Fibroblast of lung (primary cell): ENCODE measurements around the gene SPATA9. TPM values are rescaled to one million over a fixed set of nuclear protein-coding genes. Genes with fewer than 3 reads are reported as not detected.

Experiments
- DNase-seq, 2 donors: peaks; one replicate each; pipeline versions ENCODE4 v3.0.0 to v3.0.0-alpha.2; 2010; ENCODE audit warnings: low read depth in 2 of 2
- H2AFZ ChIP-seq: 2 replicates; pipeline ENCODE4 v1.5.1; 2012; ENCODE audit warnings: low read length, control low read depth, inconsistent platforms
- H3K27ac ChIP-seq: 2 replicates; pipeline ENCODE4 v1.5.1; 2011; ENCODE audit warnings: low read length, control low read depth; ENCODE audit not compliant: insufficient read depth
- H3K27me3 ChIP-seq: 2 replicates; pipeline ENCODE4 v1.5.1; 2011; ENCODE audit warnings: mild to moderate bottlenecking, low read length; ENCODE audit not compliant: control insufficient read depth, insufficient read depth
- H3K36me3 ChIP-seq: 2 replicates; pipeline ENCODE4 v1.5.1; 2011; ENCODE audit warnings: low read length; ENCODE audit not compliant: control insufficient read depth, insufficient read depth
- H3K4me1 ChIP-seq: 2 replicates; pipeline ENCODE4 v1.5.1; 2011; ENCODE audit warnings: low read length; ENCODE audit not compliant: control insufficient read depth, insufficient read depth; ENCODE audit errors: extremely low read depth
- H3K4me2 ChIP-seq: 2 replicates; pipeline ENCODE4 v1.5.1; 2011; ENCODE audit warnings: low read length, control low read depth; ENCODE audit not compliant: insufficient read depth; ENCODE audit errors: extremely low read depth
- H3K4me3 ChIP-seq, 4 experiments: fragments of 200-600 bp in 1 of 4; sonication (generic) in 1 of 4; replicated peaks in 1 of 4; 2 replicates each; pipeline ENCODE4 v1.5.1; 2011 to 2016; ENCODE audit warnings: low read length in 4 of 4, low read depth in 3 of 4, mild to moderate bottlenecking in 3 of 4, control low read depth in 2 of 4, inconsistent platforms in 1 of 4, mixed read lengths in 1 of 4; ENCODE audit not compliant: insufficient read depth in 1 of 4; ENCODE audit errors: control extremely low read depth in 1 of 4
- H3K79me2 ChIP-seq: 2 replicates; pipeline ENCODE4 v1.5.1; 2012; ENCODE audit warnings: mild to moderate bottlenecking, low read length, inconsistent platforms; ENCODE audit not compliant: control insufficient read depth, insufficient read depth
- H3K9ac ChIP-seq: 2 replicates; pipeline ENCODE4 v1.5.1; 2011; ENCODE audit warnings: mild to moderate bottlenecking, low read length, control low read depth; ENCODE audit not compliant: insufficient read depth
- H3K9me3 ChIP-seq: 2 replicates; pipeline ENCODE4 v1.5.1; 2012; ENCODE audit warnings: low read depth, low read length; ENCODE audit not compliant: control insufficient read depth, insufficient read depth
- H4K20me1 ChIP-seq: 2 replicates; pipeline ENCODE4 v1.5.1; 2011; ENCODE audit warnings: low read length; ENCODE audit not compliant: control insufficient read depth, insufficient read depth; ENCODE audit errors: extremely low read depth
- EZH2 ChIP-seq: IDR thresholded peaks from 2 replicates; pipeline ENCODE4 v1.5.1; 2012; ENCODE audit warnings: low read length, control low read depth, mild to moderate bottlenecking; ENCODE audit errors: missing control alignments
- polyA plus RNA-seq, 2 donors: library from polyadenylated mRNA; depleted of rRNA in 1 of 2; stranded (reverse) in 1 of 2; unstranded in 1 of 2; fragments of >200 nt; gene quantifications; 2 replicates each; pipeline ENCODE4 v1.2.1, GENCODE V29; 2011 to 2012; ENCODE audit warnings: missing spikeins in 1 of 2
- total RNA-seq: library from RNA; depleted of rRNA; stranded (reverse); fragments of >200 nt; gene quantifications from 2 replicates; pipeline ENCODE4 v1.2.1, GENCODE V29; 2014
- TF ChIP-seq, protein P1 (sequence below), 2 donors: IDR thresholded peaks in 1 of 2; conservative IDR thresholded peaks in 1 of 2; 1 replicate in 1 of 2; 2 replicates in 1 of 2; pipeline ENCODE4 v1.5.1; 2011 to 2012; ENCODE audit warnings: low read length in 2 of 2, control low read depth in 1 of 2, inconsistent platforms in 1 of 2, low read depth in 1 of 2, mild to moderate bottlenecking in 1 of 2

SPATA9 gene
- total and polyA plus RNA-seq, 2 donors (not counting 1 experiment from before 2014, with no cell fraction given) = 0.66 to 1.7 TPM

DNA sequence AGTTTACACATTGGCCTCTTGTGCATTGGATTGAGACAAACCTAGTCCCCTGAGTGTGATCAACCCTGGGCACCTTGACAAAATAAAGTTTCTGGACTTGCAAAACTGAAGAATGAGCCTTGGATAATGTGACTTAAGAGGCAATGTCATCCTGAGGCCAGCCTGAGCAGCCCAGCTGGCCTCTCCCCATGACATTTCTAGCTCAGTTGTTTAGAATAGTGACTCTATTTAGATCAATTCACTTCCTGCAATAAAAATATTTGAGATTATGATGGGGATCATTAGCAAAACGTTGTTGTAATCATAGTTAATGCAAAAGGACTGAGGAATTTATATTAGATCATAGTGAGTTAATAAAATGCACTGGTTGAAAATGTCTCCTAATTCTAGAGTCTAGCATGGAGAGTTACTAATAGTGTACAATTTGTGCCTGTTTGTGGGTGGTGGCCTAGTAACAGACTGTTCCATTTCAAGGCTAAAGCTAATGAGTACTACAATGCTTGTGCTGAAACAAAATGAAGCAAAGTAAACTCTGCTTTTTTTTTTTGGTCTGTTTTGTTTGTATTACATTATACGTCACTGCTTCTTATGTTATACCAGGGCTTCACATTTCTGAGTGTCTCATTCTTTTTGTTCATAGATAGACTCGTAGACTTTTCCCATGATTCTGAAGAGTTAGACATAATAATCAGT lies 37.4 kb upstream of the SPATA9 start:
- Histone ChIP-seq H3K36me3 (no peaks in the 10 kb centered on the region), H3K9me3 (no peaks in the 10 kb centered on the region), H3K4me2 (no peak overlapping the region), H3K9ac (no peak overlapping the region), H4K20me1 (no peaks in the 10 kb centered on the region), H3K79me2 (no peaks in the 10 kb centered on the region), H3K4me1 (peaks cover 6% of the 10 kb centered on the region), H3K27ac (no peak overlapping the region), H3K4me3 (no peak overlapping the region), H2AFZ (no peak overlapping the region), H3K27me3 (no peaks in the 10 kb centered on the region)
- DNase-seq = peak in 1 of 2 donors; percentile 32
- TF ChIP-seq, protein P1, sequence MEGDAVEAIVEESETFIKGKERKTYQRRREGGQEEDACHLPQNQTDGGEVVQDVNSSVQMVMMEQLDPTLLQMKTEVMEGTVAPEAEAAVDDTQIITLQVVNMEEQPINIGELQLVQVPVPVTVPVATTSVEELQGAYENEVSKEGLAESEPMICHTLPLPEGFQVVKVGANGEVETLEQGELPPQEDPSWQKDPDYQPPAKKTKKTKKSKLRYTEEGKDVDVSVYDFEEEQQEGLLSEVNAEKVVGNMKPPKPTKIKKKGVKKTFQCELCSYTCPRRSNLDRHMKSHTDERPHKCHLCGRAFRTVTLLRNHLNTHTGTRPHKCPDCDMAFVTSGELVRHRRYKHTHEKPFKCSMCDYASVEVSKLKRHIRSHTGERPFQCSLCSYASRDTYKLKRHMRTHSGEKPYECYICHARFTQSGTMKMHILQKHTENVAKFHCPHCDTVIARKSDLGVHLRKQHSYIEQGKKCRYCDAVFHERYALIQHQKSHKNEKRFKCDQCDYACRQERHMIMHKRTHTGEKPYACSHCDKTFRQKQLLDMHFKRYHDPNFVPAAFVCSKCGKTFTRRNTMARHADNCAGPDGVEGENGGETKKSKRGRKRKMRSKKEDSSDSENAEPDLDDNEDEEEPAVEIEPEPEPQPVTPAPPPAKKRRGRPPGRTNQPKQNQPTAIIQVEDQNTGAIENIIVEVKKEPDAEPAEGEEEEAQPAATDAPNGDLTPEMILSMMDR (conservative IDR thresholded peaks at IDR 0.05 in 1 of 2, IDR thresholded peaks at IDR 0.05 in 1 of 2; ENCODE audit: low read depth in 1 of 2, low read length in 2 of 2) = no peak
- TF ChIP-seq EZH2 = no peak

DNA sequence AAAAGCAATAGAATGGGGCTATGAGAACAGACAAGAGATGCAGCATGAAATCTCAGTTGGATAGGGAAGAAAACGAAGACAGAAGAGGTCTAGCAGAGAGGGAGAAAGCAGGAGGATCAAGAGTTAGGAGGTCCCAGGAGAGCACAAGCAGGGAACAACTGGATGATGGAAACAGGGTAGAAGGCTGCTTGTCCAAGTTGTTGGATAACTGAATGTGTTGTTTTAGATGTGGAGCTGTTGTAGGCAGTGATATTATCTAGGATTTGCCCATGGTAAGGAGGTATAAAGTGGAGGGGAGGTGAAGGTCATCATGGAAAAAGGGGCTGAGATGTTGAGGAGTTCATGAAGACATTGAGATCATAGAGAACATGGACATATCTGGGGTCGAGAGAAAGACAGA lies 35.9 kb upstream of the SPATA9 start:
- Histone ChIP-seq H3K4me1 (peaks cover 2% of the 10 kb centered on the region), H3K4me2 (no peak overlapping the region), H3K27me3 (no peaks in the 10 kb centered on the region), H4K20me1 (no peaks in the 10 kb centered on the region), H3K9ac (no peak overlapping the region), H3K79me2 (no peaks in the 10 kb centered on the region), H3K27ac (no peak overlapping the region), H2AFZ (no peak overlapping the region), H3K9me3 (no peaks in the 10 kb centered on the region), H3K36me3 (no peaks in the 10 kb centered on the region), H3K4me3 (no peak overlapping the region)
- TF ChIP-seq, protein P1 (conservative IDR thresholded peaks at IDR 0.05 in 1 of 2, IDR thresholded peaks at IDR 0.05 in 1 of 2; ENCODE audit: low read depth in 1 of 2, low read length in 2 of 2) = no peak
- no peak for TF ChIP-seq EZH2
- no peak for DNase-seq

DNA sequence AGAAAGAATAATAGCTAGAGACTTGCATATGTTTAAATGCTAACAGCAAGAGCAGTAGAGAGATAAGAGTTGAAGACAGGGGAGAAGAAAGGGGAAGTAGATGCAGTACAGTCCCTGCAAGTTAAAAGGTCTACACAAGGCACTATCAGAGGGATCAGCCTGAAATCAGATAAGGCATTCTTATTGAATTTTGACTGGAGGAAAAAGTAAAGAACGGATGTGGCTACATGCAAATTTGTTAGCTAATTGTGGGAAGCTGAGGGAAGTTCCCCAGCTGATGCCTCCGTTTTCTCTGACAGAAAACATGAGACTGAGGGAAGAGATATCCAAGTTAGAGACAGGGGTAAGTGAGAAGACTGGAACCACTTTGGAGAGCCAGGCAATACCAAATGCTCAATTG lies 35.4 kb upstream of the SPATA9 start:
- H4K20me1 ChIP-seq = no peaks in the 10 kb centered on the region
- no peaks in the 10 kb centered on the region for H3K9me3 ChIP-seq
- no peak overlapping the region for H3K9ac ChIP-seq
- no peak for TF ChIP-seq EZH2
- TF ChIP-seq, protein P1 (conservative IDR thresholded peaks at IDR 0.05 in 1 of 2, IDR thresholded peaks at IDR 0.05 in 1 of 2; ENCODE audit: low read depth in 1 of 2, low read length in 2 of 2) = no peak
- H3K4me2 ChIP-seq = no peak overlapping the region
- H3K36me3 ChIP-seq = no peaks in the 10 kb centered on the region
- peaks cover 2% of the 10 kb centered on the region for H3K4me1 ChIP-seq
- DNase-seq = peak in 1 of 2 donors; percentile 20
- H3K4me3 ChIP-seq = no peak overlapping the region
- no peak overlapping the region for H2AFZ ChIP-seq
- no peaks in the 10 kb centered on the region for H3K79me2 ChIP-seq
- no peaks in the 10 kb centered on the region for H3K27me3 ChIP-seq
- no peak overlapping the region for H3K27ac ChIP-seq
